WI38 (cell line): ENCODE results near the gene TTC8.

Experiments used
- H3K4me3 ChIP-seq: 2 replicates; pipeline ENCODE4 v1.5.1; 2011; ENCODE audit warnings: low read depth, mild to moderate bottlenecking, control low read depth, low read length
- TF ChIP-seq, protein P1 (sequence below): IDR thresholded peaks from 2 replicates; pipeline ENCODE4 v1.5.1; 2012; ENCODE audit warnings: low read depth, mild to moderate bottlenecking, control low read depth, low read length

Gene TTC8

DNA sequence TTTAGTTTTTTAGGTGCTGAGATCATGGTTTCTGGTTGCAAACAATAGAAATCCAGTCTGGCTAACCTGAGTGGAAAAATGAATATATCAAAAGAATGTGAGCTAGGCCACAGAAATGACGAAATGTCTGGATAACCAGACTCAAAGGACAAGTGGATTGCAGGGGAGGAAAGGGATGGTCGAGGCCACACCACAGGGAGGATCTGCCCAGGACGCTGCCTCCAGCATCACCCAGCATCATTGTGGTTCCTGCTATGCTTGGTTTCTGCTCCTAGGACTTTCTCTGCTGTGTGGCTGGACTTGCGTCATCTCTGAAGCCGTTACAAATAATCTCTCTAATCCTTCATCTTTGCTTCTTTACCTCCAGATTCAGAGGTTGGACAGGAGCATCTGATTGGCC is 80.4 kb downstream of the TTC8 start:
- TF ChIP-seq, protein P1, sequence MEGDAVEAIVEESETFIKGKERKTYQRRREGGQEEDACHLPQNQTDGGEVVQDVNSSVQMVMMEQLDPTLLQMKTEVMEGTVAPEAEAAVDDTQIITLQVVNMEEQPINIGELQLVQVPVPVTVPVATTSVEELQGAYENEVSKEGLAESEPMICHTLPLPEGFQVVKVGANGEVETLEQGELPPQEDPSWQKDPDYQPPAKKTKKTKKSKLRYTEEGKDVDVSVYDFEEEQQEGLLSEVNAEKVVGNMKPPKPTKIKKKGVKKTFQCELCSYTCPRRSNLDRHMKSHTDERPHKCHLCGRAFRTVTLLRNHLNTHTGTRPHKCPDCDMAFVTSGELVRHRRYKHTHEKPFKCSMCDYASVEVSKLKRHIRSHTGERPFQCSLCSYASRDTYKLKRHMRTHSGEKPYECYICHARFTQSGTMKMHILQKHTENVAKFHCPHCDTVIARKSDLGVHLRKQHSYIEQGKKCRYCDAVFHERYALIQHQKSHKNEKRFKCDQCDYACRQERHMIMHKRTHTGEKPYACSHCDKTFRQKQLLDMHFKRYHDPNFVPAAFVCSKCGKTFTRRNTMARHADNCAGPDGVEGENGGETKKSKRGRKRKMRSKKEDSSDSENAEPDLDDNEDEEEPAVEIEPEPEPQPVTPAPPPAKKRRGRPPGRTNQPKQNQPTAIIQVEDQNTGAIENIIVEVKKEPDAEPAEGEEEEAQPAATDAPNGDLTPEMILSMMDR: no peak
- no peak overlapping the region for H3K4me3 ChIP-seq

DNA sequence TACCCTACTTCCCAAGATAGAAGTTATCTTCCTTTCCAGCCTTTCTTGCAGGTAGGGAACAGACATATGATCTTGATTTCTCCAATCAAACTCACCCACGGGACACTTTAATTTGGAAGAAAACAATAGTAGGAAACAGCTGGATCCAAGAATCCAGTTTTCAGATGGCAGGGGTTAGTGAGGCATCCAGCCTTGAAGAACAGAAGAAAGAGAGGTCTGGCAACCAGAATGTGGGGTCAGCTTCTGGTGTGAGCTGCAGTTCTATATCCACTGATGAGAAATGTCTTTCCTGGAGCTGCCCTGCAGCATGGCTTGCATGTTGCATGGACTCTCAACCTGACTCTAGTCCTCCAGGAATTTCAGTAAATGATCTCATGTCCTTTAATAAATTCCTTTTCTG is 83.8 kb downstream of the TTC8 start:
- TF ChIP-seq, protein P1: no peak
- H3K4me3 ChIP-seq: no peak overlapping the region

DNA sequence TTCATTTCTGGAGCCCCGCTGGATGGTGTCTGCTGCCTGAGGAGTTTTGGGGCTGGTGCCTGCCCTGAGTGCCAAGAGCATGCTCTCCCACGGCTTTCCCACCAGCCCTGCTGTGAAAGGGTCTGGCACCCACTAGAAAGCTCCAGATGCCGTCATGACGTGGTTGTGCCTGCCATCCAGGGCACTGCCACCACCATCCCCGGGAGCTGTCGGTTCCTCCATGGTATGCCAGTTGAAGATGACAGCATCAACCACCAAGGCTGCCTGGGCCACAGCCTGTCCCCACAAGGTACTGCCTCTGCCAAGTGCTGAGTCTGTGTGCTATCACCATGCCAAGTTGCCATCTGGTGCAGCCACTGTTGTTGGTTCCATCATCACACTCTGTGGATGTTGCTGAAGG is 85.9 kb downstream of the TTC8 start:
- H3K4me3 ChIP-seq: no peak overlapping the region
- TF ChIP-seq, protein P1: no peak

DNA sequence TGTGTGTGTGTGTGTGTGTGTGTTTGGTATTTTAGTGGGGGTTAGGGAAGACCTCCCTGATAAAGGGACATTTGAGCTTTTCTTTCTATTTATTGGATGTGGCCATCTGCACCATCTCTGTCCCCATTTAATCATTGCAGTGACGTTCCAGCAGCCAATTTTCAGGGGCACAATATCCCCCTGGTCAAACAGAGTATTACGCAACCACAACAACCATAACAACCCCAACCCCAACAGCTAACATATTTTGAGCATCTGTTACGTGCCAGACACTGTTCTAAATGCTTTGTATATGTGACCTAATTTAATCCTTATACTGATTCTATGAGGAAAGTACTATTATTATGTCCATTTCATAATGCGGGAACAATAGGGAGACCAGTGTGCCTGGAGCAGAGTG is 87.4 kb downstream of the TTC8 start:
- no peak overlapping the region for H3K4me3 ChIP-seq
- TF ChIP-seq, protein P1: no peak

DNA sequence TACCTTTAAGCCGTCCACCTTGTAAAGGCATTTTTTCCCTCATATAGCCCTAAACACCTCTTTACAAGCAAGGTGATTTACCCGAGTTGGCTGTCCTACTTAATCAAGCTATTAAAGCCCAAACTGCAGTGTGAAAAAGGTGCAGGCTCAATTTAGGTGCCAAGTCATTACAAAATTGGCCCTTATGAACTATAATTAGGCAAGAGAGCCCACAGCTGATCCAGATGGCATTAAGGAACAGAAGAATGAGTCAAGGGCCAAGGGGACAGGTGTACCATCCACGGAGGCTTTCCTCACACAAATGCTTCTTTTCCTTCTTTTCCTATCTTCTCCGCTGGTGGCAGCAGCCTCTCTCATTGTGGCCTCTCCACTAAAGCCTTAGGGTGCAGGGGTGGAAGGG is 90.5 kb downstream of the TTC8 start:
- TF ChIP-seq, protein P1: no peak
- no peak overlapping the region for H3K4me3 ChIP-seq

DNA sequence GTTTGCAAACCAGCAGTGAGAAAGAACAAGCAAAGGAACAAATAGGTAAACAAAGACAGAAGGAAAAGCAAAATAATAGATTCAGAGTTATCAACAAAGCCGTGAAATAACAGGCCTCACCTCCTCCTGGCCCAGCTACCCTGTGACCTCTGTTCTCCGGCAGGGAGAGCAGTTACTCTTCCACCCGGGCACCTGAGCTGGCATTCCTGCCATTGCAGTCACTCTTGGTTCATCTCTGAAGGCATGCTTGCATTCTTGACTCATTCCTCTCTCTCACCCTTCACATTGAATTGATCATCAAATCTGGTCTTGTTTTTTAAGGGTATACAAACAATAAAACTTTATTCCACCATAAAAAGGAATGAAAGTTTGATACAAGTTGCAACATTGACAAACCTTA is 95.1 kb downstream of the TTC8 start:
- no peak overlapping the region for H3K4me3 ChIP-seq
- TF ChIP-seq, protein P1: no peak
